HG02571 (cell line): Measurements from ENCODE around the gene GZMM.

ENCODE experiments used
- ATAC-seq: cut with Tn5 transposase; IDR thresholded peaks from one replicate; pipeline ENCODE4 v1.9.1; 2021; ENCODE audit warnings: mild to moderate bottlenecking, moderate library complexity; ENCODE audit not compliant: unreplicated experiment

The GZMM gene

DNA sequence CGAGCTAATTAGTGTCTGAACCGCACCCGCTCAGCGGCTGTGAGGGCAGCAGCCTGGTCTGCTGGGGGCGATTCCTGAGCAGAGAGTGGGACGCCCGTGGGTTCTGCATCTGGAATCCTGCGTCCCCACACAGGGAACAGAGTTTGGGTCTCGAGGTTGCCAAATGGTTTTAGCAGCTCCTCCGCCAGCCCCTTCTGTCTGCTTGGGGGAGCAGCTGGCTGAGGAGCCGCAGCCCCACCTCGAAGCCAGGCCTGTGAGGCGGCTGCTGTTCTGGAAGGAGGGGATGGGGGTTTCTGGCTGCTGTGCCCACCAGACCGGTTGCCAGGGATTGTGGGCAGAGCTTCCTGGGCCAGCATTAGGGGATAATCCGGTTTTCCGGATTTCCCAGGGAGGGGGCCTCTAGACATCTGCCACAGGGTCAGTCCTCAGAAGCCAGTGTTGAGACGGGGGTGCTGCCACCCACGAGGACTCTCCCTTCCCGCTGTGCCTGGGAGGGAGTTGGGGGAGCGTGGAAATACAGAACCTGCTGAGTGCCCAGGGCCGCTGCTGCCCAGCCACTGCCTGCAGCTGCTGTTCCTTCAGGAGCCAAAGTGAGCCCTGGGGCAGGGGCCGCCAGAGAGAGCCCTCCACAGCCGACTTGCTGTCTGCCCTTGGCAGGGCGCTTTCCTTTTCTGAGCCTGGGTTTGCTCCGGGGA lies 10.3 kb upstream of the GZMM start:
- ATAC-seq: no peak

GRCh38 chr19:534088-534487 lies 9.8 kb upstream of the GZMM start:
- ATAC-seq: no peak

GRCh38 chr19:535017-535835 lies 8.6 kb upstream of the GZMM start:
- ATAC-seq: no peak

DNA sequence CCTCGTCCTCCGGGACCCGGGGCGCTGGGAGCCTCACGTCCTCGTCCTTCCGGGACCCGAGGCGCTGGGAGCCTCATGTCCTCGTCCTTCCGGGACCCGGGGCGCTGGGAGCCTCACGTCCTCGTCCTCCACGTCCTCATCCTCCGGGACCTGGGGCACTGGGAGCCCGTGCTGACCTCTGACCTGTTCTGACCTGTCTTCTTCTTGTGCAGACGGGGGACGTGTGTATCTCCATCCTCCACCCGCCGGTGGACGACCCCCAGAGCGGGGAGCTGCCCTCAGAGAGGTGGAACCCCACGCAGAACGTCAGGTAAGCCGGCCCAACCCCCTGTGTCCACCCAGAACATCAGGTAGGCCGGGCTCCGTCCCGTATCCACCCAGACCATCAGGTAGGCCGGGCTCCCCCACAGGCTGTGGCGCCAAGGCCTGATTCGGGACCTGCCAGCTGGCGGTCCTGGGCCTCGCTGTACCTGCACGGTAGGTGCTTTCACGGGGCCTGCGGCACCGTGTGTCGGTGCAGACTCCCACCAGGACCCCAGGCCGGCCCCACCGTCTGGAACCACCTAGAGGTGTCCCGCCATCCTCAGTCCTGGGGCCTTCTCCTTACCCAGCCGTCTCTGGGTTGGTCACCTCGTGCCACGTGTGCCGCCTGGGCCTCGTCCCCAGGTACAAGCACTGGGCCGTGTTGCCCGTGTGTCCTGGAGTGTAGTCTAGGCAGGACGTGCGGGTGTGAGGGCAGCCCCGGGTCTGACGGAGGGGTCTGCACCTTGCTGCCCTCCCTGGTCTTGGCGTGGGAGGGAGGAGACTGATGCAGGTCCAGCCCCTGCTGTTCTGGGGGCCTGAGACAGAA lies 7.6 kb upstream of the GZMM start:
- no peak for ATAC-seq

- ATAC-seq: no peak
Observed at GRCh38 chr19:536881-537404, 6.9 kb upstream of the GZMM start.

GRCh38 chr19:538641-539428 lies 5.0 kb upstream of the GZMM start:
- no peak for ATAC-seq

- ATAC-seq: no peak
Observed at GRCh38 chr19:539429-540030, 4.3 kb upstream of the GZMM start.

- ATAC-seq: no peak
Observed at GRCh38 chr19:540867-541637, 2.8 kb upstream of the GZMM start.

GRCh38 chr19:541699-542098 lies 2.2 kb upstream of the GZMM start:
- no peak for ATAC-seq

DNA sequence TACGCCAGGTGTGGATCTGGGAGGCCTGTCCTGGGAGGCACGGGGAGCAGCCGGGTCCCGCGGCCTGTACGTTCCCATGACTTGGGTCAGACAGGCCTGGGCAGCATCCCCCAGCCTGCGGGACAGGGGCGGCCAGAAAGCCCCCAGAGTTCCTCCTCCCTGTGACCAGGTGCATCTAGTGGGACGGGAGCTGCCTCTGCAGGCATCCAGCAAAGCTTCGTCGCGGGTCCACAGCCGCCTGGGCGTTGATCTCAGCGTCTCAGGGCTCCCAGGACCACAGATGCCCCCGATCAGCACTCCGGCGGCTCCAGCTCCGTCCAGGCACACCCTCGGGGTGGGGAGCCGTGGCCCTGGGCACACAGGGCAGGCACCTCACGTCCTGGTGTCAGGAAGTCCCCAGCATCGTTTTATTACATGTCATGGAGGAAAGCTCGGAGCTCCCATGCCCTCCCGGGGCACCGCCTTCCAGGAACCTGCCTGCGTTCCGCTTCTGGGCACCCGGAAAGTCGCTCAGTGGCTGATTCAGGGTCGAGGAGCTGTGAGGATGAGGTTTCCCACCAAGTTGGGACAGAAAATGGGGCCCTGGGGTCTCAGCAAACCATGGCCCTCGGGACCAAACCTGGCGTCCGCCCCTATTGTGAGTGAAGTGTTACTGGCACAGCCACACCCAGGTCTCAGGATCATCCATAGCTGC lies 1.5 kb upstream of the GZMM start:
- ATAC-seq: no peak

GRCh38 chr19:547117-547516 lies 3.3 kb downstream of the GZMM start:
- ATAC-seq: no peak

- ATAC-seq: no peak
Observed at GRCh38 chr19:547836-548720, 4.2 kb downstream of the GZMM start.

DNA sequence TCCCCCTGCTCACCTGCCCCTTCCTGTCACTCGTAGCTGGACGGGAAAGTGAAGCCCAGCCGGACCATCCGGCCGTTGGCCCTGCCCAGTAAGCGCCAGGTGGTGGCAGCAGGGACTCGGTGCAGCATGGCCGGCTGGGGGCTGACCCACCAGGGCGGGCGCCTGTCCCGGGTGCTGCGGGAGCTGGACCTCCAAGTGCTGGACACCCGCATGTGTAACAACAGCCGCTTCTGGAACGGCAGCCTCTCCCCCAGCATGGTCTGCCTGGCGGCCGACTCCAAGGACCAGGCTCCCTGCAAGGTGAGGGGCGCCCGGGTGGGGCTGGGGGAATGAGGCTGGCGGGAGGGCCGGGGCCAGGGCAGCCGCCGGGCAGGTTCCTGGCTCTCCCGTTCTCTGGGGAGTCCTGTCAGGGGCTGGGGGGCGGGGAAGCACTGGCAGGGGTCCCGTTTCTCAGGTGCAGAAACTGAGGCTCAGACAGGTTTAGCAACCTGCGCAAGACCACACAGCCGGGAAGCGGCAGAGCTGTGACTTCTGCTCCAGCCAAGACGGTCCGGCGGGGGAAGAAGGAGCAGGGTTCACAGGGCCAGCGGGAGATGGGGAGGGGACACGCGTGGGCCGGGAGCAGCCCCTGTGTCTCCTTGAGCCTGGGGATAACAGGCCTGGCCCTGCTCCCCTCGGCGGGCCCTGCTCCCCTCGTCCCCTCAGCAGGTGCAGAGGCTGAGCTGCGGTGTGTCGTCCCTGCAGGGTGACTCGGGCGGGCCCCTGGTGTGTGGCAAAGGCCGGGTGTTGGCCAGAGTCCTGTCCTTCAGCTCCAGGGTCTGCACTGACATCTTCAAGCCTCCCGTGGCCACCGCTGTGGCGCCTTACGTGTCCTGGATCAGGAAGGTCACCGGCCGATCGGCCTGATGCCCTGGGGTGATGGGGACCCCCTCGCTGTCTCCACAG lies 5.3 kb downstream of the GZMM start:
- ATAC-seq: no peak

DNA sequence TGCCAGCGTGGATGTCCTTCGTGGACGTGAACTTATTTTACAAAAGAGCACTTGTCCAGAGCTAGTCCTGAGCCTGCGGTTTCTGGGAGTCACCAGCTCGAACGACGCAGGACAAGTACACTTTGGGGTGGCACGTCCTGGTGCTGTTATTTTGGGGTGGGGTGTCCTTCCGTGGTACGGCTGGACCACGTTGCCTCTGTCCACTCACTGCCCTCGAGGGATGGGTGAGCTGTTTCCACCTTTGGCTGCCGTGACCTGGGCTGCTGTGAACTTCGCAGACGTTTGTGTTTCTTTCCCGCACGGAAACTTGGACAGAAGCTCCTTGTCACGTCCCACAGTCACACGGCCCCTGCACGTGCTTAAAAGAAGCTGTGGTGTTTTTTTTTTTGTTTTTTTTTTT lies 11.0 kb downstream of the GZMM start:
- no peak for ATAC-seq

GRCh38 chr19:555474-555808 lies 11.6 kb downstream of the GZMM start:
- ATAC-seq: no peak

DNA sequence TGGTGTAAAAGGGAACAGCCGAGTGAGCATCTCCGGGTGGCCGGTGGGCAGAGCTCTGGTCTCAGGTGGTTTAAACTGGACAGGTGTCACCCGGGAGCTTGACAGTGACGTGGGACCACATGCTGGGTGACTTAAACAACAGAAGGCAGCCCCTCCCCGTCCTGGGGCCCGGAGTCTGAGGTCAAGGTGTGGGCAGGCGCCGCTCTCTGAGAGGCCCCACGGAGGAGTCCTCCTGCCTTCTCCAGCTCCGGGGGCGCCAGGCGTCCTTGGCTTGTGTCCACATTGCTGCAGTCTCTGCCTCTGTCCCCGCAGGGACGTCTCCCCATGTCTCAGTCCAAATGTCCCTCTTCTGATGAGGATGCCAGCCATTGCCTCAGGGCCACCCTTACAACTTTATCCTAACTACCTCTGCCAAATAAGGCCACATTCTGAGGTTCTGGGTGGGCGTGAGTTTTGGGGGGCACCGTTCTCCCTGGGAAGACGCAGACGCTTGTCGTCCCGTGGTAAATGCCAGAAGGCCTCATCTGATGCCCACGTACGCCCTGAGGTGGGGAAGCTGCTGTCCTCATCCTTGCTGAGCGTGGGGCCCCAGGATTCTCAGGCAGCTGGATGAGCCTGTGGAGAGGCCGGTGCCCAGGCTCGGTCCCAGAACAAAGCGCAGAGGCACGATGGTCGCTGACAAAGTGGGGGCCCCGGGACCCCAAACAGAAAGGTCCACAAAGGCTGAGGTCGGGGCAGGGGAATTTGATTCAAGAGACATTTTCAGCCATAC lies 12.9 kb downstream of the GZMM start:
- no peak for ATAC-seq
